ENCODE data around the gene PGA3.
"Not testable (repeated sequence)": the region's sequence is repeated elsewhere in the genome, so short reads cannot be mapped to it uniquely, and the experiment has no call there.

PGA3 gene

DNA sequence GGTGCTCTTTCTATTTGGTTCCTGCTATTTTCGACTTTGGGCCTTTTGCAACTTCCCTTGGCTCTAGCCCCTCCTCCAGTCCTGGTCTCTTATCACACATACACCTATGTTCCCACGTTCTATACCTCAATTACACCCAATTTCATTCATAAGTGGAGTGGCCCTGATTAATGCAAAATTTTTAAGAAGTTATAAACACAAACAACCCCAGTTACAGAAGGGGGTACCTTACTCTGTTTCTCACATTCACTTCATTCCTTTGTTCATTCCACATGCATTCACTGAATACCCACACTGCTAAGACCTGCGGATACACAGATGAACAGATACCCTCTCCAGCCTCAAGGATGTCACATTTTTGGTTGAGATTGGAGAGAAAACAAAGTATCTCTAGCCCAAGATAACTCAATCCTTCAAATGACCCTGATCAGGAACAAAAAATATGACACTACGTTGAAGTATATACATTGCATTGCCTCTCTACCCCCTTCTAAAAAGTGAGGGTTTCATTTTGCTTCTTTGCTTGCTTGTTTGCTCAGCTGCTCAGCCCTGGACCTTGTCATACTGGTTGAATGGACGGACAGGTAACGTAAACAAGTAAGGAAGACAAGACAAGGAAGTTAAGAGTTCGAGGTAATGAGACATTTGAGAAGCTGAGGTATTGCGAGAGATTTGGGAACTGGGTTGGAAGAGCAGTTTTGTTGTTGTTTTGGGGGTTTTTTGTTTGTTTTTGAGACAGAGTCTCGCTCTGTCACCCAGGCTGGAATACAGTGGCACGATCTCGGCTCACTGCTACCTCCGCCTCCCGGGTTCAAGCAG, 38.5 kb upstream of the PGA3 start:
- H3K4me3 ChIP-seq (ENCODE audit: low read depth, low read length) = no peak overlapping the region
- TF ChIP-seq, protein P1, sequence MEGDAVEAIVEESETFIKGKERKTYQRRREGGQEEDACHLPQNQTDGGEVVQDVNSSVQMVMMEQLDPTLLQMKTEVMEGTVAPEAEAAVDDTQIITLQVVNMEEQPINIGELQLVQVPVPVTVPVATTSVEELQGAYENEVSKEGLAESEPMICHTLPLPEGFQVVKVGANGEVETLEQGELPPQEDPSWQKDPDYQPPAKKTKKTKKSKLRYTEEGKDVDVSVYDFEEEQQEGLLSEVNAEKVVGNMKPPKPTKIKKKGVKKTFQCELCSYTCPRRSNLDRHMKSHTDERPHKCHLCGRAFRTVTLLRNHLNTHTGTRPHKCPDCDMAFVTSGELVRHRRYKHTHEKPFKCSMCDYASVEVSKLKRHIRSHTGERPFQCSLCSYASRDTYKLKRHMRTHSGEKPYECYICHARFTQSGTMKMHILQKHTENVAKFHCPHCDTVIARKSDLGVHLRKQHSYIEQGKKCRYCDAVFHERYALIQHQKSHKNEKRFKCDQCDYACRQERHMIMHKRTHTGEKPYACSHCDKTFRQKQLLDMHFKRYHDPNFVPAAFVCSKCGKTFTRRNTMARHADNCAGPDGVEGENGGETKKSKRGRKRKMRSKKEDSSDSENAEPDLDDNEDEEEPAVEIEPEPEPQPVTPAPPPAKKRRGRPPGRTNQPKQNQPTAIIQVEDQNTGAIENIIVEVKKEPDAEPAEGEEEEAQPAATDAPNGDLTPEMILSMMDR (IDR thresholded peaks at IDR 0.05; ENCODE audit: low read depth, low read length, missing control alignments) = no peak
- in situ Hi-C loops (cut with HindIII; ENCODE audit: low sequenced_read_pairs) = no loop called here
- DNase-seq (ENCODE audit: low read depth) = no peak

DNA sequence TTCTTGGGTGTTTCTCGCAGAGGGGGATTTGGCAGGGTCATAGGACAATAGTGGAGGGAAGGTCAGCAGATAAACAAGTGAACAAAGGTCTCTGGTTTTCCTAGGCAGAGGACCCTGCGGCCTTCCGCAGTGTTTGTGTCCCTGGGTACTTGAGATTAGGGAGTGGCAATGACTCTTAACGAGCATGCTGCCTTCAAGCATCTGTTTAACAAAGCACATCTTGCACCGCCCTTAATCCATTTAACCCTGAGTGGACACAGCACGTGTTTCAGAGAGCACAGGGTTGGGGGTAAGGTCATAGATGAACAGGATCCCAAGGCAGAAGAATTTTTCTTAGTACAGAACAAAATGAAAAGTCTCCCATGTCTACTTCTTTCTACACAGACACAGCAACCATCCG, 37.5 kb upstream of the PGA3 start:
- H3K4me3 ChIP-seq (ENCODE audit: low read depth, low read length); DNase-seq (ENCODE audit: low read depth); in situ Hi-C loops (cut with HindIII; ENCODE audit: low sequenced_read_pairs): not testable (repeated sequence)

DNA sequence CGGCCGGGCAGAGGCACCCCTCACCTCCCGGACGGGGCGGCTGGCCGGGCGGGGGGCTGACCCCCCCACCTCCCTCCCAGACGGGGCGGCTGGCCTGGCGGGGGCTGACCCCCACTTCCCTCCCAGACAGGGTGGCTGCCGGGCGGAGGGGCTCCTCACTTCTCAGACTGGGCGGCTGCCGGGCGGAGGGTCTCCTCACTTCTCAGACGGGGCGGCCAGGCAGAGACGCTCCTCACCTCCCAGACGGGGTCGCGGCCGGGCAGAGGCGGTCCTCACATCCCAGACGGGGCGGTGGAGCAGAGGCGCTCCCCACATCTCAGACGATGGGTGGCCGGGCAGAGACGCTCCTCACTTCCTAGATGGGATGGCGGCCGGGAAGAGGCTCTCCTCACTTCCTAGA, 37.0 kb upstream of the PGA3 start:
- DNase-seq (ENCODE audit: low read depth); in situ Hi-C loops (cut with HindIII; ENCODE audit: low sequenced_read_pairs); H3K4me3 ChIP-seq (ENCODE audit: low read depth, low read length): not testable (repeated sequence)

DNA sequence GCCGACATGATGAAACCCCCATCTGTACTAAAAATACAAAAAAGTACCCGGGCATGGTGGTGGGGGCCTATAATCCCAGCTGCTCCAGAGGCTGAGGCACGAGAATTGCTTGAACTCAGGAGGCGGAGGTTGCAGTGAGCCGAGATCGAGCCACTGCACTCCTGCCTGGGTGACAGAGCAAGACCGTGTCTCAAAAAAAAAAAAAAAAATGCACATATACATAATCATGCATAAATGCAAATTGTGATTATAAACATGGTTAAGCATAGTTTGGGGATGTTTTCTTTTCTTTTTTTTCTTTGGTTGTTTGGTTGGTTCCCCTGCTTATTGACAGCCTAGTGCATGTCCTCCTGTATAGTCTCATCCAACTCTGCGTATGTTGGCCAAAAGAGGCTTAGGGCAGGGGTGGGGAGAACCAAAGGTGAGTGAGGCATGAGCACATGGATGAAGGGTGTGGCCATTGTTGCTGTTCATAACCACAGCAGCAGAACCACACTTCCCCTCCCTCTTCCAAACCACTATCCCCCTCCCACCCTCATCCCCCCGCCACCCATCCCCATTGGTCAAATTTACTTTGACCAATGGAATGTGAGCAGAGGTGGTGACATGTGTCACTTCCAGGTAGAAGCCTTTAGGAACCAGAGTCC, 35.1 kb upstream of the PGA3 start:
- no peak for DNase-seq (ENCODE audit: low read depth)
- TF ChIP-seq, protein P1 (IDR thresholded peaks at IDR 0.05; ENCODE audit: low read depth, low read length, missing control alignments) = no peak
- in situ Hi-C loops (cut with HindIII; ENCODE audit: low sequenced_read_pairs) = no loop called here
- H3K4me3 ChIP-seq (ENCODE audit: low read depth, low read length) = no peak overlapping the region

DNA sequence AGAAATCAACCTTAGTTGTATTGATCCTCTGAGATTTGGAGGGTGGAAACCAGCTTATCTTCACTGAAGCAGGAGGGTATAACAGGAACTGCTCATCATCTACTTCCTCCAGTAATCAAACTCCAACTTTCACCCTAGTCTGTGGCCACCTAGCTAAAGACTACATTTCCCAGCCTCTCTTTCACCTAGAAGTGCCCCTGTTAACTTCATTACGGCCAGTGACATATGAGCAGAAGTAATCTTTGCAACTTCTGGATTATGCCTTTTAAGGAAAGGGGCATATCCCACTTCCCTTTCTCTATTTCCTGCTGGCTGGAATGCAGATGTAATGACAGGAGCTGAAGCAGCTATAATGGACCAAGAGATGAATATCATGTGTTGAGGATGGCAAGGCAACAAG, 34.5 kb upstream of the PGA3 start:
- no peak overlapping the region for H3K4me3 ChIP-seq (ENCODE audit: low read depth, low read length)
- in situ Hi-C loops (cut with HindIII; ENCODE audit: low sequenced_read_pairs) = no loop called here
- TF ChIP-seq, protein P1 (IDR thresholded peaks at IDR 0.05; ENCODE audit: low read depth, low read length, missing control alignments) = no peak
- no peak for DNase-seq (ENCODE audit: low read depth)

DNA sequence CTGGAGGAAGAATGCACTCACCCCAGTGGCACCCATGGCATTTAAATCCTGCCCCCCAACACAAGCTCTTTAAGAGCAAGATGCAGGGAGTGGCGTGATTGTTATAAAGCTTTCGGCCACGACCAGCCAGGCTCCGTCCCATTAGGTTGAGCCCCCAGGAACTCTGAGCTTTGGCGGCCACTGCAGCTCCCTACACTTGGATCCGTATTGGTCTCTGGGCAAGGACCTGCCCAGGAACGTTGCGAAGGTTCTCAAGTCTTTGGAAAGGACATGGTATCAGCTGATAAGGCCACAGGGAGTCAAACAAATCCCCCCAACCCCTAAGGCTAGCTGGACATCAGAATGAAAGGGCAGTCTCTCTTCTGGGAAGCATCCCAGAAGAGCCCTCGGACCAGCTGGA, 32.7 kb upstream of the PGA3 start:
- DNase-seq (ENCODE audit: low read depth) = no peak
- in situ Hi-C loops (cut with HindIII; ENCODE audit: low sequenced_read_pairs) = no loop called here
- no peak overlapping the region for H3K4me3 ChIP-seq (ENCODE audit: low read depth, low read length)
- TF ChIP-seq, protein P1 (IDR thresholded peaks at IDR 0.05; ENCODE audit: low read depth, low read length, missing control alignments) = no peak

DNA sequence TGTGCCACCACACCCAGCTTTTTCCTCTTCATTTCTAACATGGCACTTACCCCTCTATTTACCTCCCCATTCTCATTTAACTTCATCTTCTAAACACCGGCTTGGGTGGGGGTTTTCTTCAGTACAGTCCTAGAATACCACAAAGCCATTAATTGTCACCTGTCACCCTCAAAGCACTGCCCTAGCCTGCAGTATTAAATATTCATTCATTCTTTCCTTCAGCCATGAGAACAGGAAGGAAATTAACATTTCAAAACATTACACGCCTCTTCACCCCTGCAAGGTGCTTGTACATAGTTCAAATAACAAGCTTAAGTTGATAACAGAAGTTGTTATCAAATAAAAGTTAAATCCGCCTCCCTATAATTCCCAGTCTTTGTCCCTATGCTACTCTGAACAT, 31.4 kb upstream of the PGA3 start:
- TF ChIP-seq, protein P1 (IDR thresholded peaks at IDR 0.05; ENCODE audit: low read depth, low read length, missing control alignments) = no peak
- in situ Hi-C loops (cut with HindIII; ENCODE audit: low sequenced_read_pairs) = no loop called here
- no peak overlapping the region for H3K4me3 ChIP-seq (ENCODE audit: low read depth, low read length)
- no peak for DNase-seq (ENCODE audit: low read depth)

Data from astrocyte of the cerebellum (primary cell).